ENCODE results near the gene PINK1. TPM values are rescaled to one million over a fixed set of nuclear protein-coding genes. Genes with fewer than 3 reads are reported as not detected.

PINK1 gene
- total and polyA plus RNA-seq, 2 experiments from 2014 or later = 73.2 to 96.4 TPM

- WGBS (ENCODE audit: low lambda C conversion rate, missing lambda C conversion rate) = 63% methylated on average over 4 of the region's 4 CpGs
- Histone ChIP-seq H4K20me1 (ENCODE audit: insufficient read depth, poor library complexity, severe bottlenecking) (peaks cover 6% of the 10 kb centered on the region), H3K4me3 (no peak overlapping the region), H3K9me3 (ENCODE audit: low read depth) (no peaks in the 10 kb centered on the region), H3K4me2 (no peak overlapping the region), H3K9me2 (replicated peaks; ENCODE audit: insufficient read depth) (no peaks in the 10 kb centered on the region), H2AFZ (no peak overlapping the region), H3K27ac (no peak overlapping the region), H3K4me1 (ENCODE audit: insufficient read depth) (peaks cover 4% of the 10 kb centered on the region), H3K79me2 (no peaks in the 10 kb centered on the region), H3K27me3 (no peaks in the 10 kb centered on the region), H3K36me3 (replicated peaks; ENCODE audit: insufficient read depth, low read depth) (no peaks in the 10 kb centered on the region)
- DNase-seq (ENCODE audit: low spot score) = no peak
- no peak for TF ChIP-seq CTCF (IDR thresholded peaks at IDR 0.05; ENCODE audit: poor library complexity)
- TF ChIP-seq EZH2 (IDR thresholded peaks at IDR 0.05; ENCODE audit: borderline replicate concordance) = no peak
- TF ChIP-seq EZH2phosphoT487 (IDR thresholded peaks at IDR 0.05; ENCODE audit: low read depth, severe bottlenecking, unreplicated experiment) = no peak
These were observed 2.5 kb upstream of the PINK1 start for GRCh38 chr1:20630729-20631128.

DNA sequence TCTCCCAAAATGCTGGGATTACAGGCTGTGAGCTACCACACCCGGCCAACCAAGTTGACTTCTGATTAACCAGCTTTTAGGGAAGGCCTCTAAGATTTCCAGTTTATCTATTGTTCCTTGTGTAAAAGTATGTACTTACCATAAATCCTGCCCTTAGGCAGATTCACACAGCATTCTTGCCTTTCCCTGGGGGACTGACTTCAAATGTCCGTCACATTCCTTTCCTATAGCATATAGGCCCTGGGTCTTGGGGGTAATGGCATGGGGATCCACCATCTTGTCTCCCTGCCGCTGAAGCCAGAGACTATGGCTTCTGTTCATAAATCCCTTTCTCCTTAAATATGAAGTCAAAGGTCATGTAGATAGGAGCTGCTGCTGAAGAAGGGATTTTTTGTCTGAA lies 872 bp upstream of the PINK1 start:
- H3K27me3 ChIP-seq = no peaks in the 10 kb centered on the region
- H3K4me1 ChIP-seq (ENCODE audit: insufficient read depth) = peaks cover 4% of the 10 kb centered on the region
- no peaks in the 10 kb centered on the region for H3K9me3 ChIP-seq (ENCODE audit: low read depth)
- H3K4me2 ChIP-seq = no peak overlapping the region
- peaks cover 5% of the 10 kb centered on the region for H3K79me2 ChIP-seq
- peaks cover 6% of the 10 kb centered on the region for H4K20me1 ChIP-seq (ENCODE audit: insufficient read depth, poor library complexity, severe bottlenecking)
- no peak overlapping the region for H3K4me3 ChIP-seq
- H3K9me2 ChIP-seq (replicated peaks; ENCODE audit: insufficient read depth) = no peaks in the 10 kb centered on the region
- DNase-seq (ENCODE audit: low spot score) = no peak
- 78% methylated on average over 3 of the region's 3 CpGs for WGBS (ENCODE audit: low lambda C conversion rate, missing lambda C conversion rate)
- TF ChIP-seq EZH2phosphoT487 (IDR thresholded peaks at IDR 0.05; ENCODE audit: low read depth, severe bottlenecking, unreplicated experiment) (no peak), CTCF (IDR thresholded peaks at IDR 0.05; ENCODE audit: poor library complexity) (no peak), EZH2 (IDR thresholded peaks at IDR 0.05; ENCODE audit: borderline replicate concordance) (no peak)
- no peak overlapping the region for H2AFZ ChIP-seq
- H3K36me3 ChIP-seq (replicated peaks; ENCODE audit: insufficient read depth, low read depth) = no peaks in the 10 kb centered on the region
- H3K27ac ChIP-seq = no peak overlapping the region

- peak overlapping the region; percentile 96 for H2AFZ ChIP-seq
- H3K4me3 ChIP-seq = peak overlapping the region; percentile 81
- H3K27ac ChIP-seq = peak overlapping the region; percentile 96
- peaks cover 4% of the 10 kb centered on the region for H3K4me1 ChIP-seq (ENCODE audit: insufficient read depth)
- H3K36me3 ChIP-seq (replicated peaks; ENCODE audit: insufficient read depth, low read depth) = no peaks in the 10 kb centered on the region
- TF ChIP-seq EZH2 (IDR thresholded peaks at IDR 0.05; ENCODE audit: borderline replicate concordance) = no peak
- no peak for TF ChIP-seq CTCF (IDR thresholded peaks at IDR 0.05; ENCODE audit: poor library complexity)
- TF ChIP-seq EZH2phosphoT487 (IDR thresholded peaks at IDR 0.05; ENCODE audit: low read depth, severe bottlenecking, unreplicated experiment) = no peak
- peaks cover 5% of the 10 kb centered on the region for H3K79me2 ChIP-seq
- H3K27me3 ChIP-seq = no peaks in the 10 kb centered on the region
- DNase-seq (ENCODE audit: low spot score) = peak; percentile 15
- H4K20me1 ChIP-seq (ENCODE audit: insufficient read depth, poor library complexity, severe bottlenecking) = peaks cover 6% of the 10 kb centered on the region
- H3K9me2 ChIP-seq (replicated peaks; ENCODE audit: insufficient read depth) = no peaks in the 10 kb centered on the region
- H3K9me3 ChIP-seq (ENCODE audit: low read depth) = no peaks in the 10 kb centered on the region
- H3K4me2 ChIP-seq = peak overlapping the region; percentile 95
- WGBS (ENCODE audit: low lambda C conversion rate, missing lambda C conversion rate) = 2% methylated on average over 11 of the region's 11 CpGs
These were observed 871 bp downstream of the PINK1 start for GRCh38 chr1:20634065-20634593.
